Heart left ventricle (tissue), 13 donors: ENCODE results near the gene TIMM17A.

ENCODE experiments used
- POLR2A ChIP-seq, 2 donors: fragments of 450-650 bp; IDR thresholded peaks; one replicate each; pipeline ENCODE4 v1.6.1; 2017; ENCODE audit warnings: antibody characterized with exemption in 2 of 2, mild to moderate bottlenecking in 2 of 2, moderate library complexity in 2 of 2
- TF ChIP-seq, protein P1 (sequence below), 12 donors: fragments of 200-600 bp; sonication (generic) in 4 of 12; IDR thresholded peaks; one replicate each; pipeline versions ENCODE4 v1.5.0 to v1.8.0; 2018 to 2022; ENCODE audit warnings: antibody characterized with exemption in 12 of 12, mild to moderate bottlenecking in 5 of 12
- donor health status: ischemic (EF 13 %, LVEDD 7.1; RV severe dilation, severe dysfunction).
- donor health status: DM: no; HTN: yes; CAD: no.
- donor health status: DM: no; HTN: no; CAD: no.
- donor health status: ischemic (EF 25% LVEDD 6.9; RV normal size, moderate dysfunction).
- donor health status: ischemic (EF 25% LVEDD 5.7; RV mildly dilated, moderate dysfunction).
- donor health status: ischemic (EF 35%, LVEDD 5.7; RV mildly dilated, moderate dysfunction).
- donor health status: nonischemic (EF 11% LVEDD 7.7; RV severe dilation, severe dysfunction).
- donor health status: DM: yes; HTN: yes; CAD: no.
- donor health status: PGD.
- donor health status: ischemic (EF 29% LVEDD 5.4; RV normal size, mild dysfunction).
- donor health status: nonischemic (EF 23%, LVEDD 6.1; RV moderate dilation, normal function).

DNA sequence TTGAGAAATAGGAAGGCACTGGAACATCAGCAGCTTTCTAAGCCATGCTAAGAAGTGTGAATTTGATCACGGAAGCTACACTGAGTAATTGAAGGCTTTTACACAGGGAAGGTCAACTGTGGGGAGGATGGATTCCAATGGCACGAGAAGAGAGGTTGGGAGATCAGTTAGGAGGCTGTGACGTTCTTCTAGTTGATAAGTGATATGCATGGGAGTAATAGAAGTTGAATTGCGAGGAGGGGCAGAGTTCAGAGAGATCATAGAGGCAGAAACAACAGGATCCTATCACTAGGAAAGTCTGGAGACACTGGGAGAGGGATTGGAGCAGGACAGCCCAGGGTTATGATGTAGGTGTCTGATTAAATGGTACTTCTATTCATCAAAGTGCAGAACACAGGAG is 25.2 kb upstream of the TIMM17A start:
- TF ChIP-seq, protein P1, sequence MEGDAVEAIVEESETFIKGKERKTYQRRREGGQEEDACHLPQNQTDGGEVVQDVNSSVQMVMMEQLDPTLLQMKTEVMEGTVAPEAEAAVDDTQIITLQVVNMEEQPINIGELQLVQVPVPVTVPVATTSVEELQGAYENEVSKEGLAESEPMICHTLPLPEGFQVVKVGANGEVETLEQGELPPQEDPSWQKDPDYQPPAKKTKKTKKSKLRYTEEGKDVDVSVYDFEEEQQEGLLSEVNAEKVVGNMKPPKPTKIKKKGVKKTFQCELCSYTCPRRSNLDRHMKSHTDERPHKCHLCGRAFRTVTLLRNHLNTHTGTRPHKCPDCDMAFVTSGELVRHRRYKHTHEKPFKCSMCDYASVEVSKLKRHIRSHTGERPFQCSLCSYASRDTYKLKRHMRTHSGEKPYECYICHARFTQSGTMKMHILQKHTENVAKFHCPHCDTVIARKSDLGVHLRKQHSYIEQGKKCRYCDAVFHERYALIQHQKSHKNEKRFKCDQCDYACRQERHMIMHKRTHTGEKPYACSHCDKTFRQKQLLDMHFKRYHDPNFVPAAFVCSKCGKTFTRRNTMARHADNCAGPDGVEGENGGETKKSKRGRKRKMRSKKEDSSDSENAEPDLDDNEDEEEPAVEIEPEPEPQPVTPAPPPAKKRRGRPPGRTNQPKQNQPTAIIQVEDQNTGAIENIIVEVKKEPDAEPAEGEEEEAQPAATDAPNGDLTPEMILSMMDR (IDR thresholded peaks at IDR 0.05) = no peak
- no peak for TF ChIP-seq POLR2A (IDR thresholded peaks at IDR 0.05)
